GM12864 (cell line): ENCODE results near the gene CAPN10.

ENCODE experiments used
- DNase-seq: peaks from one replicate; pipeline ENCODE4 v3.0.0-alpha.2; 2011; ENCODE audit warnings: low read depth
- H3K4me3 ChIP-seq: 2 replicates; pipeline ENCODE4 v1.5.1; 2011; ENCODE audit warnings: mild to moderate bottlenecking, low read depth, low read length, control low read depth
- CTCF ChIP-seq: IDR thresholded peaks from 2 replicates; pipeline ENCODE4 v1.5.1; 2011; ENCODE audit warnings: low read depth, mild to moderate bottlenecking, moderate library complexity, low read length, control low read depth, inconsistent platforms; ENCODE audit errors: missing control alignments

Gene CAPN10

GRCh38 chr2:240554767-240555493, 31.6 kb upstream of the CAPN10 start:
- DNase-seq: no peak
- no peak for TF ChIP-seq CTCF
- no peak overlapping the region for H3K4me3 ChIP-seq

DNA sequence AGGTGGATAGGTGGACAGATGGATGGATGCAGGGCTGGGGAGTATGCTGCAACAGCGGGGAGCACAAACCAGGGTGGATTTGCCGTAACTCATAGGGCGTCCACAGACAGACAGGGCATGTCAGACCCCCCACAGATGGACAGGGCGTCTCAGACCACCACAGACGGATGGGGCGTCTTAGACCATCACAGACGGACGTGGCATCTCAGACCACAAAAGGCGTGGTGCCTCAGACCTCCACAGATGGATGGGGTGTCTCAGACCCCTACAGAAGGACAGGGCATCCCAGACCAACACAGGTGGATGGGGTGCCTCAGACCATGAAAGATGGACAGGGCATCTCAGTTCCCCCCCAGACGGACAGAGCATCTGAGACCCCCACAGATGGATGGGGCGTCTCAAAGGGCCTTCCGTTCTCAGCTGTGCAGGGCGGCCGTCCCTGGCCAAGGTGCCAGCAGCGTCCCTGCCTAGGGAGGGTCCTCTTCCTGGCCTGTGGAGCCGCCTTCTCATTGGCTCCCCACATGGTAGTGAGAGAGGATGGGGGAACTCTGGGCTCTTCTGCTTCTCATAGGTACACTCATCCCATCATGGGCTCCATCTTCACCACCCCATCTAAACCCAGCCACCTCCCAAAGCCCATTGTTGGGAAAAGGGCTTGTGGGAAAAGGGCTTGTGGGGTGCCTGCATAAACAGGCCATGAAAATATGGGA, 30.8 kb upstream of the CAPN10 start:
- no peak for TF ChIP-seq CTCF
- DNase-seq: no peak
- no peak overlapping the region for H3K4me3 ChIP-seq

DNA sequence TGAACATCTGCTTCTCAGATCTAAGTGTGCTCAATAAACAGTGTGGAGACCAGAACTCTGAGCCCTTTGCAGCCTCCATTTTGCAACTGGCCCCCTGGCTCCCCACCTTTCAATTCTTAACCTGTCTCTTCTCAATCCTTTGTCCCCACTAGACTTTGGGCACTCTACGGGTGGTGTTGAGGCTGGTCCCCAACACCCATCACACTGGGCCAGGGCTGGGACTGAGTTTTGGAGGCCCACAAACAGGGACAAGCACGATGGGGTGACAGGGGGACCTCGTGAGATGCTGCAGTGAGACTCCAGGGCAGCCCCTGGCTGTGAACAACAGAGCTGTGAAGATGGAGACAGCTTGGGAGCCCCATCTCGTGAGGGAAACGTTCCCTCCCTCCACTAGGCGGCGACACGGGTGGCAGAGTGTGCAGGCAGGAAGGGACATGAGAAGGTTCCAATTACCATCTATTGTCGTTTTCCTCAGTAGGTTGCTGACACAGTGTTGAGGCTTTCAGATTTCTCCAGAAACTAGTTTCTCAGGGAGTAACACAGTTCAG, 29.9 kb upstream of the CAPN10 start:
- no peak overlapping the region for H3K4me3 ChIP-seq
- peak; percentile 76 for TF ChIP-seq CTCF
- no peak for DNase-seq

GRCh38 chr2:240557101-240557751, 29.3 kb upstream of the CAPN10 start:
- peak overlapping the region; percentile 39 for H3K4me3 ChIP-seq
- no peak for DNase-seq
- no peak for TF ChIP-seq CTCF

GRCh38 chr2:240557808-240558207, 28.7 kb upstream of the CAPN10 start, which contains the start of gene ANKMY1:
ANKMY1 (minus strand) TSS chr2:240557988; CDS start chr2:240557335, 653 bp downstream.
- no peak for TF ChIP-seq CTCF
- peak within 1 kb of the TSS; percentile 39 for H3K4me3 ChIP-seq
- no peak for DNase-seq

GRCh38 chr2:240558236-240558761, 28.2 kb upstream of the CAPN10 start:
- no peak for DNase-seq
- TF ChIP-seq CTCF: no peak
- H3K4me3 ChIP-seq: peak overlapping the region; percentile 39
